H1 (cell line): ENCODE data around the gene TSHR. TPM values are rescaled to one million over a fixed set of nuclear protein-coding genes. Genes with fewer than 3 reads are reported as not detected.

ENCODE experiments used
- CTCF ChIA-PET: fragments of 300-600 bp; sonication (Branson Sonifier 250); formaldehyde crosslinking; loops from one replicate; lab custom pipeline; 2021; ENCODE audit not compliant: partially characterized antibody; lab: Charles Lee
- POLR2A ChIA-PET: fragments of 300-600 bp; sonication (Branson Sonifier 250); formaldehyde crosslinking; loops from one replicate; lab custom pipeline; 2021; ENCODE audit warnings: inconsistent platforms; ENCODE audit not compliant: partially characterized antibody; lab: Charles Lee
- DNase-seq, 2 experiments: peaks; one replicate each; pipeline versions ENCODE4 v3.0.0 to v3.0.0-alpha.2; 2010 to 2022; ENCODE audit warnings: low spot score in 2 of 2, low read depth in 1 of 2, mixed read lengths in 1 of 2
- FAIRE-seq: peaks from 2 replicates; lab custom pipeline; 2011; peaks lifted over from hg19 to GRCh38; lab: Jason Lieb, UNC
- H2AFZ ChIP-seq: 2 replicates; pipeline ENCODE4 v1.8.1; 2012; ENCODE audit warnings: low read length, inconsistent platforms
- H2AK5ac ChIP-seq: 2 replicates; pipeline ENCODE4 v1.6.1; 2013; ENCODE audit warnings: low read depth, low read length
- H2BK120ac ChIP-seq: replicated peaks from 2 replicates; pipeline ENCODE3; 2013; ENCODE audit warnings: low read depth, low read length, inconsistent platforms
- H2BK12ac ChIP-seq: 2 replicates; pipeline ENCODE4 v1.6.1; 2013; ENCODE audit warnings: low read depth, low read length
- H2BK15ac ChIP-seq: 2 replicates; pipeline ENCODE4 v1.6.1; 2013; ENCODE audit warnings: low read length
- H2BK20ac ChIP-seq: 2 replicates; pipeline ENCODE4 v1.6.1; 2013; ENCODE audit warnings: low read length
- H2BK5ac ChIP-seq: 2 replicates; pipeline ENCODE4 v1.6.1; 2013; ENCODE audit warnings: low read depth, low read length
- H3K14ac ChIP-seq: 2 replicates; pipeline ENCODE4 v1.6.1; 2013; ENCODE audit warnings: inconsistent platforms; ENCODE audit not compliant: insufficient read length
- H3K18ac ChIP-seq: 2 replicates; pipeline ENCODE4 v1.6.1; 2013; ENCODE audit warnings: low read length; ENCODE audit errors: extremely low read depth
- H3K23ac ChIP-seq: 2 replicates; pipeline ENCODE4 v1.6.1; 2013; ENCODE audit warnings: inconsistent platforms; ENCODE audit not compliant: insufficient read length
- H3K23me2 ChIP-seq: 2 replicates; pipeline ENCODE4 v1.6.1; 2013; ENCODE audit warnings: low read depth, low read length
- H3K27ac ChIP-seq: 2 replicates; pipeline ENCODE4 v1.6.1; 2011; ENCODE audit warnings: low read depth, low read length, inconsistent platforms
- H3K27me3 ChIP-seq, 4 experiments: replicated peaks in 1 of 4; 1 replicate in 1 of 4; 2 replicates in 3 of 4; pipeline versions ENCODE4 v1.6.1 to v1.8.1; 2011 to 2013; ENCODE audit warnings: low read length in 3 of 4, mild to moderate bottlenecking in 3 of 4, inconsistent platforms in 2 of 4, mixed read lengths in 2 of 4, moderate library complexity in 1 of 4; ENCODE audit not compliant: control insufficient read depth in 3 of 4, insufficient read depth in 3 of 4; ENCODE audit errors: extremely low read depth in 1 of 4
- H3K36me3 ChIP-seq, 4 experiments: 2 replicates each; pipeline versions ENCODE4 v1.6.1 to v1.8.1; 2011 to 2013; ENCODE audit warnings: mild to moderate bottlenecking in 4 of 4, low read length in 3 of 4, moderate library complexity in 2 of 4, control low read depth in 1 of 4, inconsistent platforms in 1 of 4; ENCODE audit not compliant: insufficient read depth in 4 of 4, control insufficient read depth in 2 of 4
- H3K4ac ChIP-seq: replicated peaks from 2 replicates; pipeline ENCODE3; 2013; ENCODE audit warnings: low read length, low read depth, mixed read lengths, inconsistent platforms; ENCODE audit not compliant: insufficient read length
- H3K4me1 ChIP-seq, 4 experiments: replicated peaks in 1 of 4; 1 replicate in 1 of 4; 2 replicates in 3 of 4; pipeline versions ENCODE4 v1.6.1 to v1.8.1; 2011 to 2013; ENCODE audit warnings: low read length in 3 of 4, inconsistent platforms in 2 of 4, mixed read lengths in 1 of 4; ENCODE audit not compliant: insufficient read depth in 4 of 4, control insufficient read depth in 3 of 4
- H3K4me2 ChIP-seq, 2 experiments: 2 replicates each; pipeline versions ENCODE4 v1.6.1 to v1.8.1; 2011 to 2013; ENCODE audit warnings: low read depth in 2 of 2, low read length in 2 of 2, control low read depth in 1 of 2, inconsistent platforms in 1 of 2, mild to moderate bottlenecking in 1 of 2; ENCODE audit not compliant: insufficient read depth in 1 of 2
- H3K4me3 ChIP-seq, 4 experiments: fragments of 200-600, 300-600 bp in 1 of 4; sonication (generic), shearing (Covaris generic), sonication (Bioruptor Twin) in 1 of 4; 2 replicates each; pipeline versions ENCODE4 v1.5.1 to v1.8.1; 2011 to 2016; ENCODE audit warnings: low read length in 4 of 4, low read depth in 3 of 4, control low read depth in 2 of 4, inconsistent platforms in 2 of 4, mild to moderate bottlenecking in 2 of 4, mixed read lengths in 1 of 4, moderate library complexity in 1 of 4; ENCODE audit not compliant: insufficient read depth in 2 of 4; ENCODE audit errors: extremely low read depth in 1 of 4
- H3K56ac ChIP-seq: replicated peaks from 2 replicates; pipeline ENCODE3; 2013; ENCODE audit warnings: low read depth, mild to moderate bottlenecking, mixed read lengths, low read length, inconsistent platforms; ENCODE audit not compliant: insufficient read length
- H3K79me1 ChIP-seq: 2 replicates; pipeline ENCODE4 v1.6.1; 2013; ENCODE audit warnings: low read depth, low read length, control low read depth
- H3K79me2 ChIP-seq, 2 experiments: 2 replicates each; pipeline versions ENCODE4 v1.6.1 to v1.8.1; 2012 to 2013; ENCODE audit warnings: low read length in 2 of 2, mild to moderate bottlenecking in 2 of 2, inconsistent platforms in 1 of 2; ENCODE audit not compliant: insufficient read depth in 2 of 2, control insufficient read depth in 1 of 2
- H3K9ac ChIP-seq, 4 experiments: replicated peaks in 1 of 4; 1 replicate in 1 of 4; 2 replicates in 3 of 4; pipeline versions ENCODE4 v1.6.1 to v1.8.1; 2011 to 2013; ENCODE audit warnings: low read depth in 3 of 4, low read length in 3 of 4, control low read depth in 2 of 4, mild to moderate bottlenecking in 2 of 4, moderate library complexity in 2 of 4, inconsistent platforms in 1 of 4; ENCODE audit errors: extremely low read depth in 1 of 4
- H3K9me3 ChIP-seq, 2 experiments: 2 replicates each; pipeline versions ENCODE4 v1.6.1 to v1.8.1; 2012 to 2013; ENCODE audit warnings: mild to moderate bottlenecking in 2 of 2, moderate library complexity in 2 of 2, control low read depth in 1 of 2, inconsistent platforms in 1 of 2, low read depth in 1 of 2, low read length in 1 of 2, mixed read lengths in 1 of 2; ENCODE audit not compliant: insufficient read depth in 2 of 2
- H4K20me1 ChIP-seq, 2 experiments: replicated peaks in 1 of 2; 2 replicates each; pipeline versions ENCODE3 to v1.8.1; 2011 to 2013; ENCODE audit warnings: inconsistent platforms in 2 of 2, low read length in 2 of 2, mild to moderate bottlenecking in 1 of 2; ENCODE audit not compliant: insufficient read depth in 2 of 2, control insufficient read depth in 1 of 2
- H4K5ac ChIP-seq: 2 replicates; pipeline ENCODE4 v1.6.1; 2013; ENCODE audit warnings: low read length, low read depth, mixed read lengths, inconsistent platforms; ENCODE audit not compliant: insufficient read length
- H4K8ac ChIP-seq: 2 replicates; pipeline ENCODE4 v1.8.0; 2013; ENCODE audit warnings: mild to moderate bottlenecking, moderate library complexity, low read length, inconsistent platforms; ENCODE audit not compliant: insufficient read depth; ENCODE audit errors: extremely low read depth
- H4K91ac ChIP-seq: replicated peaks from 2 replicates; pipeline ENCODE3; 2013; ENCODE audit warnings: low read length, mixed read lengths, inconsistent platforms; ENCODE audit not compliant: insufficient read length
- MAFK ChIP-seq: IDR thresholded peaks from 2 replicates; pipeline ENCODE4 v1.6.1; 2012; ENCODE audit warnings: low read depth, mild to moderate bottlenecking, improper control_type of control experiment, low read length
- WGBS, 2 experiments: shearing (Covaris generic) in 1 of 2; methylation state at CpG; one replicate each; pipeline versions ENCODE4 v1.1.6 to v1.1.7; 2013 to 2015; ENCODE audit warnings: low lambda C conversion rate in 2 of 2, mixed read lengths in 2 of 2, inconsistent platforms in 1 of 2, low coverage in 1 of 2, missing lambda C conversion rate in 1 of 2; ENCODE audit not compliant: insufficient replicate concordance in 2 of 2, insufficient coverage in 1 of 2, insufficient read length in 1 of 2; ENCODE audit errors: extremely low coverage in 1 of 2, missing lambda C conversion rate in 1 of 2; 5-methylcytosine and 5-hydroxymethylcytosine counted together
- polyA plus RNA-seq, 7 experiments: library from polyadenylated mRNA; depleted of rRNA in 3 of 7; stranded (reverse) in 5 of 7; unstranded in 2 of 7; fragments of >200 nt in 5 of 7; fragments of 200-250 nt in 2 of 7; gene quantifications; 1 replicate in 5 of 7; 2 replicates in 1 of 7; 4 replicates in 1 of 7; pipeline versions ENCODE4 v1.2.1 to v1.2.3, GENCODE V29; 2011 to 2013; ENCODE audit warnings: missing spikeins in 2 of 7, mixed read lengths in 2 of 7
- total RNA-seq: library from RNA; stranded (reverse); fragmentation: NEBNext Ultra II Directional; extraction: Animal tissue kit (Norgen Biotek cat#: 25700); gene quantifications from 2 replicates; pipeline ENCODE4 v1.2.1, GENCODE V29; 2021

TSHR gene
- total and polyA plus RNA-seq, 2 of the 8 experiments (the other 6 are each of a cell fraction or from before 2014, with no cell fraction given): 0.27 TPM; not detected in 1

- no peaks in the 10 kb centered on the region for H3K9me3 ChIP-seq
- H4K20me1 ChIP-seq: no peaks in the 10 kb centered on the region
- no peaks in the 10 kb centered on the region for H3K79me1 ChIP-seq
- no peak overlapping the region for H2AFZ ChIP-seq
- no peak overlapping the region for H3K4ac ChIP-seq
- CTCF ChIA-PET: interaction anchor here (1.1 to 12.0 kb wide), 2 partner anchors 6 to 9 kb away, joined by 3 to 104 read pairs; no protein-coding TSS in a partner anchor
- H4K8ac ChIP-seq: no peak overlapping the region
- no peak overlapping the region for H2BK20ac ChIP-seq
- H3K27me3 ChIP-seq: no peaks in the 10 kb centered on the region
- no peak overlapping the region for H3K4me2 ChIP-seq
- POLR2A ChIA-PET: no interaction called here
- H4K91ac ChIP-seq: no peak overlapping the region
- no peak overlapping the region for H3K4me3 ChIP-seq
- H3K14ac ChIP-seq: no peak overlapping the region
- H3K27ac ChIP-seq: no peak overlapping the region
- H3K9ac ChIP-seq: no peak overlapping the region
- H2BK120ac ChIP-seq: no peak overlapping the region
- no peaks in the 10 kb centered on the region for H3K36me3 ChIP-seq
- H3K18ac ChIP-seq: no peak overlapping the region
- no peak overlapping the region for H2AK5ac ChIP-seq
- DNase-seq (no peak), FAIRE-seq (no peak)
- H4K5ac ChIP-seq: no peak overlapping the region
- no peak overlapping the region for H2BK5ac ChIP-seq
- H3K4me1 ChIP-seq: no peaks in the 10 kb centered on the region
- no peak overlapping the region for H3K56ac ChIP-seq
- no peaks in the 10 kb centered on the region for H3K79me2 ChIP-seq
- no peaks in the 10 kb centered on the region; the same call in 1 of the 2 replicates for H3K23me2 ChIP-seq
- TF ChIP-seq MAFK: no peak
- no peak overlapping the region for H2BK12ac ChIP-seq
- H3K23ac ChIP-seq: no peak overlapping the region
- 92% methylated on average over 2 of the region's 2 CpGs; no CpG with 5 or more reads in 1 of the 2 experiments for WGBS, 2 experiments
- no peak overlapping the region for H2BK15ac ChIP-seq
These were observed 24.5 kb downstream of the TSHR start for GRCh38 chr14:80979951-80980350.
